Measurements from ENCODE around the gene NIM1K.
"Not testable (repeated sequence)": the region's sequence is repeated elsewhere in the genome, so short reads cannot be mapped to it uniquely, and the experiment has no call there.

NIM1K gene

GRCh38 chr5:43232943-43233833 is 41.2 kb downstream of the NIM1K start:
- no peak for DNase-seq

- DNase-seq, result no peak
These were observed 41.9 kb downstream of the NIM1K start for GRCh38 chr5:43233946-43234345.

GRCh38 chr5:43236653-43237355 is 44.8 kb downstream of the NIM1K start:
- DNase-seq, result no peak

- no peak for DNase-seq
These were observed 50.2 kb downstream of the NIM1K start for GRCh38 chr5:43242196-43242595.

- DNase-seq, result no peak
These were observed 51.2 kb downstream of the NIM1K start for GRCh38 chr5:43243270-43243669.

- peak; percentile 47 for DNase-seq
These were observed 53.0 kb downstream of the NIM1K start for GRCh38 chr5:43244823-43245565.

- no peak for DNase-seq
These were observed 53.8 kb downstream of the NIM1K start for GRCh38 chr5:43245724-43246385.

GRCh38 chr5:43251754-43252153 is 59.7 kb downstream of the NIM1K start:
- DNase-seq, result no peak

- no peak for DNase-seq
These were observed 63.7 kb downstream of the NIM1K start for GRCh38 chr5:43255704-43256103.

- DNase-seq, result no peak
These were observed 64.4 kb downstream of the NIM1K start for GRCh38 chr5:43256261-43256966.

- DNase-seq, result no peak
These were observed 66.1 kb downstream of the NIM1K start for GRCh38 chr5:43258116-43258515.

- DNase-seq, result not testable (repeated sequence)
These were observed 70.2 kb downstream of the NIM1K start for GRCh38 chr5:43262269-43262668.

- DNase-seq, result no peak
These were observed 76.3 kb downstream of the NIM1K start for GRCh38 chr5:43268188-43268820.

- DNase-seq, result no peak
These were observed 78.6 kb downstream of the NIM1K start for GRCh38 chr5:43270645-43271044.

- DNase-seq, result no peak
These were observed 81.5 kb downstream of the NIM1K start for GRCh38 chr5:43273552-43273951.

GRCh38 chr5:43274435-43275114 is 82.5 kb downstream of the NIM1K start:
- DNase-seq, result no peak

GRCh38 chr5:43275391-43275790 is 83.4 kb downstream of the NIM1K start:
- no peak for DNase-seq

- no peak for DNase-seq
These were observed 87.7 kb downstream of the NIM1K start for GRCh38 chr5:43279548-43280274.

- no peak for DNase-seq
These were observed 90.0 kb downstream of the NIM1K start for GRCh38 chr5:43281840-43282658.
